HG03025 (cell line): ENCODE results near the gene GDA.
A peak's percentile ranks its signal among the peaks of the same experiment; 100 is the strongest.
"Not testable (repeated sequence)": the region's sequence is repeated elsewhere in the genome, so short reads cannot be mapped to it uniquely, and the experiment has no call there.

Experiments
- ATAC-seq: cut with Tn5 transposase; IDR thresholded peaks from one replicate; pipeline ENCODE4 v1.9.1; 2021; ENCODE audit warnings: mild to moderate bottlenecking, moderate library complexity; ENCODE audit not compliant: unreplicated experiment, low FRiP score

The GDA gene

DNA sequence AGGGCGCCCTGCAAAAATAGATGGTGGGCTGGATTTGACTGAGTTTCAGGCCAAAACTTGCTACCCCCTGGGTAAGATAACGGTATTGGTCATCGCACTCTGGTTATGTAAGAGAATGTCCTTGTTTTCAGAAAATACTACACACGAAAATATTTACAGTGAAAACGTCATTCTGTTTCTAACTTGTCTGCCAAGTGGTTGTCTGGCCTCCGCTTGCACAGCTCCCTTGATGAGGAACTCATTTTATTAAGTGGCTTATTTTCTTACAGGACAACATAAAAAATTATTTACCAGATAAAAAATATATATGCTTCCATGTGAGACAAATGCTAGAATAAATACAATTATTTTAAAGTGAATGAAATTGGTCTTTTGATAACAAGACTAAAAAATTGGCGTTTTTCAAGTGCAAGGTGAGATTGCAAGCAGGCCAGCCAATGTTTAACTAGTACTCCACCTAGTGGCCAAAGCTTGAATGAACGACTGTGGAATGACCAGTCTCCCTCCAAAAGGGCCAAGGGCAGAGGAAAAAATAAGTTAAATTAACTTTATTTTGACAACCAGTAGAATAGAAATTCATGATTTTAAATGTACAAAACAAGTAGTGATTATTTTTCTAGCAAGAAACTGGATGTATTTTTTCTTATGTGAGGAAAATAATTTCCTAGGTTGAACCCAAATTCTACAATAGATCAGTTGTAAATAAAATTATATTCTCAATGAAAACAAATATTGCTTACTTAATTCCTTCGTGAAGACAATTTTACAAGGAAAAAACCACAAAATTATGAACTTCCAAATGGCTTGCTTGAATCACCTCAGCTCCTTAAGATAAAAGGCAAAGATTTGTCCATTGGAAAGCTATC, 122.6 kb downstream of the GDA start:
- peak; percentile 53 for ATAC-seq

DNA sequence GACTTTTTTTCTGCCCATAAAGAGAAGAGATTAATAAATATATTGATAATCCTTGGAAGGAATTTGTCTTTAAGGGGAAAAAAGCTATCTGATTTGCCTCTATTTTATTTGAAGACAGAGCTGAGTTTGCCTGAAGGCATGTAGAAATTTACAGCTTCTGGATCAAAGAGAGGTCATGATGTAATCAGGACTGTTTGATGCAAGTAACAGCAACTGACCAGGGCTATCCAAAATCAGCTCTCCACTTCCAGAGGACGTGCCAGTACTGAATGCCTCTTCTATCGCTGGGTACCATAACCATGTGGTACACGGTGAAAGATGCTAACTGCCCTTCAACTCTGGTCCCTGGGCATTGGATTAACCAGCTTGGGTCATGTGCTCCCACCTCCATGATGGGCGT, 125.2 kb downstream of the GDA start:
- ATAC-seq, result no peak

DNA sequence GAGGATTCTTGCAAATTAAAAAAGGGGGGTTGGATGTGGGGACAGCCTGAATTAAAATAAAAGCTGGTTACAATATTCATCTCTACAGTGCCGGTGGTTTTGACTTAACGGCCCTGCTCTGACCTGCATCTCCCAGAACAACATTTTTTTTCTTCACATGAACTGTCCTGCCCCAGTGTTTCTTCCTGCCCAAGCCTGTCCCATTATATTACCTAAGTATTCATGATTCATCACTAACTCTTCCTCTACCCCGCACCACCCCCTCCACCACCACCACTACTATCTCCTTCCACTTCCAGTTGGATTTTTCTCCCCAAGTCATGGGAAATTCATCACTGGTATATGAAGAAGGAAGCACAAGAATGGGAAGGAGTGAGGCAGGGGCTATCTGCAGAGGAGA, 125.7 kb downstream of the GDA start:
- ATAC-seq, result no peak

DNA sequence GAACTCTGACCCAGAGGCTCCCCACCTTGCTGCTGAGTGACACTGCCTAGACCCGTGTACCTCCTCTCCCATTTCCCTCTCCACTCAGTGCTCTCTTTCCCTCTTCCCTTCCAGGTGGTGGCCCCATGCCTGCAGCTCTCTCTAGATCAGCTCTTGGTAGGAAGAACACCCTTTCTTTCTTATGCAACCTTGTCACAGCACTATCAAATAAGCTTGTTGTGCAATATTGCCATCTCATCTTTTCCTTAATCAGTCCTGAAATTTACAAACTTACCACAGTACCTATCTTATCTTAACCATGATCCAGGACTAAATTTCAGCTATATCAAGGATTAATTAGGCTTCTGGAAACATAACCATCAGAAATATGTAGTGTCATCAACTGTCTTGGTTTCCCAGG, 127.2 kb downstream of the GDA start:
- no peak for ATAC-seq

DNA sequence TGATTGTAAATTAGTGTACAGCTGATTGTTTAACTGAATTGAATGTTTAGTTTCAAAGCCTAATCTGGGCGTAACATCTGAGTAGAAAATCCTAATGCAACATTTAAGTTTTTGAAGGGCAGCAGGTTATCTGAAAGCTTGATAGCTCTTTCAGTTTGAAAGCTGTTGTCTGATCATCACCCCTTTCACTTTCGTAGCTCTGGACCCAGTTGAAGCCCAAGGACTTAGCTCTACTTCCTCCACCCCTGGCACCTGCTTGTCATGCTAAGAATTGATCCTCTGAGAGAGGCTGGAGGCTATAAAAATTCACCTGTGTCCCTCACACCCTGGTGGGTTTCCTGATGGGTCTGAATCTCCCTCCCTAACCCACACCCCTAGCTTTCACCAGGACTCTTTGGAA, 129.7 kb downstream of the GDA start:
- ATAC-seq, result peak; percentile 70

DNA sequence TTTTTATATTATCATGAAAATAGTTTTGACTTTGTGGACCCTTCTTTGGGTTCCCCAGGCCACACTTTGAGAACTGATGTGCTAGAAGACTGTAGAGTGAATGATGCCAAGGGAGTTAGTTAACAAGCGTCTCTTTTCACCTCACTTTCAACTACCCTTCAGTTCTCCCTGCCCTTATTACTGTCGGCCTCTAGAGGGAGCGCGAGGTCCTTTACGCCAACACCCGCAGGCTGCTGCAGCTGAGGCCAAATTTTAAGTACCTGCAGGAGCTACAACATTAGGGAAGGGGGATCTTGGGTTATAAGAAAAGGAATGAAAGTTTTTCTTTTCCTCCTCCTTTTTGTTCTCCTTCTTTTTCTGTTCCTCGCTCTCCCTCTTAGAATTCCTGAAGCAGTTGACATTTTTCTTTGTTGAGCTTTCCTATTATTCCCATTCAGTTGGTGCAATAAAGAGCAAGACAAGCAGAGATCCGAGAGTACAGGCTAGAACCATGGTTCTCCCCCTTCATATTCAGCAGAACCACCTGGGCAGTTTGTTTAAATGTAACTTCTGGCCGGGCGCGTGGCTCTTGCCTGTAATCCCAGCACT, 131.8 kb downstream of the GDA start:
- peak; percentile 82 for ATAC-seq

DNA sequence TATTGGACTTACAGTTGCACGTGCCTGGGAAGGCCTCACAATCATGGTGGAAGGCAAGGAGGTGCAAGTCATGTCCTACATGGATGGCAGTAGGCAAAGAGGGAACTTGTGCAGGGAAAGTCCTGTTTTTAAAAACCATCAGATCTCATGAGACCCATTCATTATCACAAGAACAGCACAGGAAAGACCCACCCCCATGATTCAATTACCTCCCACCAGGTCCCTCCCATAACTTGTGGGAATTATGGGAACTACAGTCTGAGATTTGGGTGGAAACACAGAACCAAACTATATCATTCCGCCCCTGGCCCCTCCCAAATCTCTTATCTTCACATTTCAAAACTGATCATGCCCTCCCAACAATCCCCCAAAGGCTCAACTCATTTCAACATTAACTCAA, 140.2 kb downstream of the GDA start:
- ATAC-seq, result no peak

DNA sequence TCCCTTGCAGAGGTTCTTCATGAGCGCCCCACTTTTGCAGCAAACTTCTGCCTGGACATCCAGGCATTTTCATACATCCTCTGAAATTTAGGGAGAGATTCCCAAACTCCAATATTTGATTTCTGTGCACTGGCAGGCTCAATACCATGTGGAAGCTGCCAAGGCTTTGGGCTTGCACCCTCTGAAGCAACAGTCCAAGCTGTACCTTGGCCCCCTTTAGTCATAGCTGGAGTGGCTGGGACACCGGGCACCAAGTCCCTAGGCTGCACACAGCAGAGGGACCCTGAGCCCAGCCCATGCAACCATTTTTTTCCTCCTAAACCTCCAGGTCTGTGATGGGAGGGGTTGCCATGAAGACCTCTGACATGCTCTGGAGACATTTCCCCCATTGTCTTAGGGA, 141.1 kb downstream of the GDA start:
- ATAC-seq, result no peak

DNA sequence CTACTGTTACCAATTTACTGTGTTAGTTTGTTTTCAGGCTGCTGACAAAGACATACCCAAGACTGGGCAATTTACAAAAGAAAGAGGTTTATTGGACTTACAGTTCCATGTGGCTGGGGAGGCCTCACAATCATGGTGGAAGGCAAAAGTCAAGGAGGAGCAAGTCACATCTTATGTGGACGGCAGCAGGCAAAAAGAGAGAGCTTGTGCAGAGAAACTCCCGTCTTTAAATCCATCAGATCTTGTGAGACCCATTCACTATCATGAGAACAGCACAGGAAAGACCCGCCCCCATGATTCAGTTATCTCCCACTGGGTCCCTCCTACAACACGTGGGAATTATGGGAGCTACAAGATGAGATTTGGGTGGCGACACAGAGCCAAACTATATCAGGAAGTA, 142.3 kb downstream of the GDA start:
- not testable (repeated sequence) for ATAC-seq

DNA sequence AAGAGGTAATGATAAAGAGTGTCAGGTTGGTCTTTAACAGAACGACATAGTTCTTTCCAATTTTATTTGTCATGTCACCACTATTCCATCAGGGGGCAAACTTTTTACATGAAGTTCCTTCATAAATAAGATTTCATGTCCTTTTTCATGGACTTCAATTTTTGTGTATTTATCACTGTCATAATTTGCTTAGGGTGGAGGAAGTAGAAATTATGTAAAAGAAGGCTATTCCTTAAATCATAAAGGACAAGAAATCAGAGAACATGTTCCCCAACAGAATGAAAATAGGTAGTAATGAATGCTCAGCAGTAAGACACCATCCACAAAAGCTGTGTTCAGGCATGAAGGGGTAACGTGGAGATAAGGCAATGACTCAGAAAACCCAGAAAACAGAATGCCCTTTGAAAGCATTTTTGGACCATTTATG, 143.0 kb downstream of the GDA start:
- no peak for ATAC-seq

DNA sequence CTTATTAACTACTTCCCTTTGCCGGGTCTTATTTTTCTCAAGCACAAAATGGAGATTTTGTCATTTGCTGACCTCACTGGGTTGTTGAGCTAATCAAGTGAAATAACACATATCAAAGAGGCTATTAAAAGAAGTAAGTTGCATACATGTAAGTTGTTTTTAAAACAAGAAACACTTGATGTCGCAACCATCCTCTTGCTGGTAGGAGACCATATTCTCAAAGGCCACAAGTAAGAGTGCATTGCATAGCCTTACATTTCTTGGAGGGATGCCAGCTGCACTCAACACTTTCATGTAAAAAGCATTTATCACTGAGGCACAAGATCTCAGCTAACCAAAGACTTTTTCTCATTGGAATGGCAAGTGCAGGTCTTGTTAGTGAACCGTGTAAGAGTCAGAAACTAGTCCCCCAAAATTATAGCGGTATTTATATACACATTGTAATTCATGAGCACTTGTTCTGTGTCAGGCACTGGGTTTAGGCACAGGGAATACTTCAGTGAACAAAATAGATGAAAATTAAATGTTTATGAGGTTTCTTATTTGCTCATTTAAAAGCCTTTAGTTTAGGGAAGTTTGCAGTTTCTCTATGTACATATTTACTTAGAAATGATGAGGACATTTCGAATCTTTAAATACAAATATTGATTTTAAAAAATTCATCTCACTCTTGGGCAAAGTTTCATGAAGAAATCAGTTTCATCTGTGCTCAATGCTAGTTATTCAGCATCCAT, 143.8 kb downstream of the GDA start:
- ATAC-seq, result no peak

DNA sequence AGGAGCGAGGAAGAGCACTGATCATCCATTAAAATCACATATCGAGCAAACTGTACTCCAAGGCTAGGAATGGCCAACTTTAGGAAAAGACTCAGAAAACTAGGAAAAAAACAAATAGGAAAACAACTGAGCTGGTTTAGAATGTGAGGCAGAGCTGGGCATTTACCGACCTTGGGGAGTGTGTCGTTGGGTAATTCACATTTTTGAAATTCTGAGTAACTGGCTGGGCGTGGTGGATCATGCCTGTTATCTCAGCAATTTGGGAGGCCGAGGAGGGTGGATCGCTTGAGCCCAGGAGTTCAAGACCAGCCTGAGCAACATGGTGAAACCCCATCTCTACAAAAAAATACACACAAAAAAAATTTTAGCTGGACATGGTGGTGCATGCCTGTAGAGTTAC, 145.7 kb downstream of the GDA start:
- ATAC-seq, result no peak

DNA sequence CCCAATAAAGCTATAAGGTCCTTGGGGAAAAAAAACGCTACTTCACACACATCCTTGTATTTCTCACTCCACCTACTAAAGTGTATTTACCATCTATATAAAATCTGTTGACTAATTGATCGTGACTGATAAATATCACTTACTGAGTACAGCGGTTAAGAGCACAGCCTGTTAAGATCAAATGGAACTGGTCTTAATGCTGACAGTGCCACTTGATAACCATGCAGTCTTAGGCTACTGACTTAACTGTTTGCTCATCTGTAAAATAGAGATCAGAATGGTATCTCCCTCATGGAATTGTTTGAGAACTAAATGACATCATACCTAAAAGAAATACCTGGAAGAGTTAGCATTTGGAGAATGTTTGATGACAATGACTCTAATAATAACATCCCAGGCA, 148.3 kb downstream of the GDA start:
- ATAC-seq, result no peak

DNA sequence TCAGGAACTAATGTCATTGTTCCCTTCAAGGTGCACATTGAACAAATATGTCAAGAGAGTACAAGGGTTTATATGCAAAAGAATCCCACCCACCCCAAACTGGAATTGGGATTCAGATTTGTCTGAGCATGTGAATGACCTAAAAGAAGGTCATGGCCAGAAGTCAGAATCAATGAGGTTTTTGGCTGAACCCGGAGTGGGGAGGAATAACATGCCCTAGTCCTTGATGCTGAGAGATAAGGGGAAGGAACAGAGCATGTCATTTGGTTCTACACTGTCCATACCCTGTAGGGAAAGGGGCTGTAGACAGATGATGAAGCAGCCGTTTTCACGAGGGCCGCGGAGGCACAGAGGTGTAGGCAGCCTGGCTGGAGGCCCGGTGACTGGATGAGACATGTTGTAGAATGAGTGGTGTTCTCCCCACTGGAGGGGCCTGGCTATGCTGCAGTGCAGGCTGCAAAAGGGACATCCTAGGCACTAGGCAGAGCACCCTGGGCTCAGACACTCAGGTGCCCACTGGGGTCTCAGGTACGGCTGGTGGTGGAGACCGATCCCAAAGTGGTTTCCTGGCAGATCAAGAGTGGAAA, 149.9 kb downstream of the GDA start:
- ATAC-seq, result no peak

DNA sequence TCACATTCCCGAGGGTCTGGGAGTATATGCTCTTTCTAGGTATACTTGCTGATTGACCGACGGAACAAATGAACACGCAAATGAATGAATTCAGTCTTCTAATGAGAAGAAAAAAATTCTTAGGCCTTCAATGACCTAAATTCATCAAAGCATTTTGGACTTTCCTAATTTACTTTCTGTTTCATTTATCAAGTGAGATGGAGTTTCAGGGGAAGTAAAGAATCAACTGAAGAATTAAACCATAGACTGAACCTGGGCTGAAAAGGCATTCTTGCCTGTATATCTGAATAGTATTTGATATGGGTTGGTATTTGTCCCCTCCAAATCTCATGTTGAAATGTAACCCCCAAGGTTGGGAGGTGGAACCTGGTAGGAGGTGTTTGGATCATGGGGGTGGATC, 151.6 kb downstream of the GDA start:
- ATAC-seq, result no peak
